ENCODE data around the gene ANKS1B. TPM values are rescaled to one million over a fixed set of nuclear protein-coding genes. Genes with fewer than 3 reads are reported as not detected.
A peak's percentile ranks its signal among the peaks of the same experiment; 100 is the strongest.

The ANKS1B gene
- total RNA-seq, 4 donors from 2014 or later: 4.9 to 15.4 (median 9.4) TPM

DNA sequence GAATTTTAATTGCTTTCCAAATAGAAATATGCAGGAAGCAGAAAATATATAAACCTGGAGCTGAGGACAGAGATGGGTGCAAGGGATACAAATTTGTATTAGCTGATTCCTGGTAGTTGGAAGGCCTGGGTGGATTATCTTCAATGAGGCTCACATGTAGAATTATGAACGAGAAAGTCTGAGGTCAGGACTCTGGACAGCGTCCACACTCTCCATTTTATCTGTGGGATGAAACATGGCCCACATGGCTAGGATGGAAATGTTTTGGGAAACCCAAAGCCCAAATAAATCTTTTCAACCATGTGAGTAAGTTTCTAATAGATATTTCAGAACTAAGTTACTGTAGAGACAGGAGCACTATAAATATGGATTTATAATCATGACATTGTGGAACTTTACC, 1083.5 kb downstream of the ANKS1B start:
- DNase-seq (ENCODE audit: low spot score in 2 of 2): no peak
- Histone ChIP-seq H3K36me3 (no peaks in the 10 kb centered on the region), H3K9me3 (no peaks in the 10 kb centered on the region), H3K4me1 (no peaks in the 10 kb centered on the region), H3K27me3 (peaks cover 16% of the 10 kb centered on the region), H3K4me3 (no peak overlapping the region), H3K27ac (no peak overlapping the region)
- WGBS: 53% methylated on average over 2 of the region's 2 CpGs
- TF ChIP-seq, protein P1, sequence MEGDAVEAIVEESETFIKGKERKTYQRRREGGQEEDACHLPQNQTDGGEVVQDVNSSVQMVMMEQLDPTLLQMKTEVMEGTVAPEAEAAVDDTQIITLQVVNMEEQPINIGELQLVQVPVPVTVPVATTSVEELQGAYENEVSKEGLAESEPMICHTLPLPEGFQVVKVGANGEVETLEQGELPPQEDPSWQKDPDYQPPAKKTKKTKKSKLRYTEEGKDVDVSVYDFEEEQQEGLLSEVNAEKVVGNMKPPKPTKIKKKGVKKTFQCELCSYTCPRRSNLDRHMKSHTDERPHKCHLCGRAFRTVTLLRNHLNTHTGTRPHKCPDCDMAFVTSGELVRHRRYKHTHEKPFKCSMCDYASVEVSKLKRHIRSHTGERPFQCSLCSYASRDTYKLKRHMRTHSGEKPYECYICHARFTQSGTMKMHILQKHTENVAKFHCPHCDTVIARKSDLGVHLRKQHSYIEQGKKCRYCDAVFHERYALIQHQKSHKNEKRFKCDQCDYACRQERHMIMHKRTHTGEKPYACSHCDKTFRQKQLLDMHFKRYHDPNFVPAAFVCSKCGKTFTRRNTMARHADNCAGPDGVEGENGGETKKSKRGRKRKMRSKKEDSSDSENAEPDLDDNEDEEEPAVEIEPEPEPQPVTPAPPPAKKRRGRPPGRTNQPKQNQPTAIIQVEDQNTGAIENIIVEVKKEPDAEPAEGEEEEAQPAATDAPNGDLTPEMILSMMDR (IDR thresholded peaks at IDR 0.05): no peak
- no peak for TF ChIP-seq EP300 (IDR thresholded peaks at IDR 0.05)
- no peak for TF ChIP-seq POLR2AphosphoS5 (IDR thresholded peaks at IDR 0.05)
- no peak for TF ChIP-seq POLR2A (IDR thresholded peaks at IDR 0.05)

DNA sequence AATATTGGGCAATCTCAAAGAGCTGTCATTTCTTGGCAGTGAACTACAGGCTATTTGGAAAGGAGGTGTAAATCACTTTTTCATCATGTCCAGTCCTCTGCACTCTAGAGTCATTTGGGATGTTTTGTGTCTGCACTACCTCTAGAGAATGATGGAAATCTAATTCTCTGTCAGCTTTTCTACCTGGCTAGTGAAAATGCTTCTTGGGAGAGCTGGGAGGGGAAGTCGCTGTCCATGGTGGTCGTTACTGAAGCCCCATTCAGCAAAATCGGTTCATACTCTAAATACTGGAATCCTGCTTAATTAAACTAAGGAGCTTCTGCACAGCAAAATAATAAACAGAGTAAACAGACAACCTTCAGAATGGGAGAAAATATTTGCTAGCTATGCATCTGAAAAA, 1087.8 kb downstream of the ANKS1B start:
- no peak for DNase-seq (ENCODE audit: low spot score in 2 of 2)
- no peaks in the 10 kb centered on the region for H3K36me3 ChIP-seq
- TF ChIP-seq, protein P1 (IDR thresholded peaks at IDR 0.05): no peak
- no peak for TF ChIP-seq POLR2AphosphoS5 (IDR thresholded peaks at IDR 0.05)
- WGBS: 19% methylated on average over 3 of the region's 3 CpGs
- peaks cover 17% of the 10 kb centered on the region for H3K4me1 ChIP-seq
- no peak overlapping the region for H3K27ac ChIP-seq
- no peak overlapping the region for H3K4me3 ChIP-seq
- peaks cover 55% of the 10 kb centered on the region for H3K27me3 ChIP-seq
- no peaks in the 10 kb centered on the region for H3K9me3 ChIP-seq

DNA sequence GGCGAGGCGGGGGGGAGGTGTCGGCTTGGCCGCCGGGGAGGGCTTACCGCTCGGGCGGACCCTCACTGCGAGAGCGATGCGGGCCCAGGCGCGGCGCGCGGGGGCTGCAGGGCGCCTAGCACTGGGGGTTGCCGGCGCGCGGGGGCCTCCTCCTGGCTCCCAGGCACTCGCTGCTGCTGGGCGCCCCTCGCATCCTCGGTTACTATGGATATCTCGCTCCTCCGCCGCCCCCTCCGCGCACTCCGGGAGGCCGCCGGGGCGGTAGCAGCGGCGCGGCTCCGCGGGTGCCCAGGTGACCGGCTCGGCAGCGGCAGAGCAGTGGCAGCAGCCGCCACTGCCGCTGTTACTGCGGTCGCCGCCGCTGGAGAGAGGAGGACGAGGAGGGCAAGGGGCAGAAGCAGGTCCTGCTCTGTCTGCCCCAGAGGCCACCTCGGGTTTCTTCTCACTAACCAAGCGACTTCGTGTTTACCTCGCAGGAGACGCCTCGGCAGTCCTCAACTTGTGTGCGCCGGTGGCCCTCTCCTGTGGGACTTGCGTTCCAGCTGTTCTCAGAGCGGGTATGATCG, 1089.6 kb downstream of the ANKS1B start:
- Histone ChIP-seq H3K36me3 (no peaks in the 10 kb centered on the region), H3K4me1 (peaks cover 17% of the 10 kb centered on the region), H3K9me3 (no peaks in the 10 kb centered on the region), H3K27me3 (peaks cover 58% of the 10 kb centered on the region), H3K27ac (no peak overlapping the region), H3K4me3 (peak overlapping the region; percentile 43)
- DNase-seq (ENCODE audit: low spot score in 2 of 2): no peak
- TF ChIP-seq EP300 (IDR thresholded peaks at IDR 0.05) (no peak), POLR2A (IDR thresholded peaks at IDR 0.05) (no peak), POLR2AphosphoS5 (IDR thresholded peaks at IDR 0.05) (no peak)
- TF ChIP-seq, protein P1 (IDR thresholded peaks at IDR 0.05): no peak
- 2% methylated on average over 11 of the region's 60 CpGs for WGBS

DNA sequence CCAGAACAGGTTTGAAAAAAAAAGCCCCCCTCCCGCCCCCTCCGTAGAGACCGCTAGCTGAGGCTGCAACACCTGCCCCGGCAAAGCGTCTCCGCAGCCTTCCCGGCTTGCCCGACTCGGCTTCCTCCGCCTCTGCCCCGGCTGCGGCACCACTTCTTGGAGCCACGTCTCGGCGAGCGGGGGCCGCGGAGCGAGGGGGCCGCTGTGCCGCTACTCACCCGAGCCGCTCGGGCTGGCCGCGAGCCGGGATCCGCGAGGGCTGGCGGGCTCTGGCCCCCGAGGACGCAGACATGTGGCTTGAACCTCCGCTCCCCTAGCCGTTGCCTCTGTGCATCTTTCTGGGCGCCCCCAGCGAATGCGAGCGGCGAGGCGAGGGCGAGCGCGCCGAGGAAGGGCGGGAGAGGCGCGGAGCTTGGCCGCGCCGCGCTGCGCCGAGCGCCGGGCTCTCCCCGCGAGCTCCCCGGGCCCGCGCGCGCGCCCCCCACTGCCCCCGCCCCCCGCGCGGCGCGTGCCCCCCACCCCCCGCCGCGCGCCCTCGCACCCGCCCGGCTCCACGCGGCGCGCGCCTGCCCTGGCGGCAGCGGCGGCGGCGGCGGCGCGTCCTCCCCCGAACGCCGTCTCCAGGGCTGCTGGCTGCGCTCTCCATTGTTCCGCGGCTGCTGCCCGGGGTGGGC, 1090.2 kb downstream of the ANKS1B start:
- WGBS: 4% methylated on average over 5 of the region's 96 CpGs
- no peaks in the 10 kb centered on the region for H3K9me3 ChIP-seq
- H3K27me3 ChIP-seq: peaks cover 58% of the 10 kb centered on the region
- peak overlapping the region; percentile 43 for H3K4me3 ChIP-seq
- H3K27ac ChIP-seq: no peak overlapping the region
- TF ChIP-seq, protein P1 (IDR thresholded peaks at IDR 0.05): no peak
- TF ChIP-seq EP300 (IDR thresholded peaks at IDR 0.05): no peak
- TF ChIP-seq POLR2AphosphoS5 (IDR thresholded peaks at IDR 0.05): no peak
- TF ChIP-seq POLR2A (IDR thresholded peaks at IDR 0.05): no peak
- DNase-seq (ENCODE audit: low spot score in 2 of 2): no peak
- H3K4me1 ChIP-seq: peaks cover 17% of the 10 kb centered on the region
- H3K36me3 ChIP-seq: no peaks in the 10 kb centered on the region

DNA sequence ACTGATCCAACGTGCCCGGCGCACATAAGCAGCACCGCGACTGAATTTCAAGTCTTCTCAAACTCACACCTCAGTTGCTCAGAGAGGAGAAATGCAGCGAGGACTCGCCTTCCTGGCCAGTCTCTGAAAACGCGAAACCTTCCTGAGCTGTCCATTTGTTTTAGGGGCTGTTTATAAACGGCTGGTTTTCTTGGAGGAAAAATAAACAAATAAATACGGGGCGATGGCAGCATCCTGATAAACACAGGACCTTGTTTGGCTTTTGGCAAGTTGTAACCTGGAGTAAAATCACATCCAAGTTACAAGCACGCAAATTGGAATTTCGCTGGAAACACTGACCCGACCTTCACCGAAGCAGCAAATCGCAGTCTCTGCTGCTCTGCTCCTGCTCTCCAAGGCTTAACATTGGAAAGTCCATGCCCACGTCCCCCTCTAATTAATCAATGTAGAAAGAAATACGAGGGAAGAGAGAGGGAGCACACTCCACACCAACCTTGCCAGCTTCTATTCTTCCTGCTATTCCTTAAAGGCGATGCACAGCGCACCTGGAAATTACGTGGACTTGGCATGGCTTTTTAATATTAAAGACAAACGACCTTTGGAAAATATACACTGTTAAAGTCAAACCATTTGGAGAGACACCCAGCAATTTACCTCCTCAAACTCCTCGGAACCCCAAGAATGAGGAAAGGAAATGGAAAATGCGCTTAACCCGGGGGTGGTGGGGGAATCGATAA, 1090.9 kb downstream of the ANKS1B start:
- Histone ChIP-seq H3K36me3 (no peaks in the 10 kb centered on the region), H3K4me1 (peaks cover 17% of the 10 kb centered on the region), H3K27ac (no peak overlapping the region), H3K4me3 (peak overlapping the region; percentile 43), H3K9me3 (no peaks in the 10 kb centered on the region), H3K27me3 (peaks cover 58% of the 10 kb centered on the region)
- TF ChIP-seq POLR2A (IDR thresholded peaks at IDR 0.05) (no peak), POLR2AphosphoS5 (IDR thresholded peaks at IDR 0.05) (no peak), EP300 (IDR thresholded peaks at IDR 0.05) (no peak)
- TF ChIP-seq, protein P1 (IDR thresholded peaks at IDR 0.05): no peak
- no peak for DNase-seq (ENCODE audit: low spot score in 2 of 2)
- 6% methylated on average over 27 of the region's 27 CpGs for WGBS

Data from suprapubic skin (tissue), 4 donors.